Neuronal stem cell (in vitro differentiated cells): ENCODE results near the gene ARL5B.

Experiments used
- DNase-seq: peaks from one replicate; pipeline ENCODE4 v3.0.0-alpha.2; 2013; ENCODE audit warnings: low spot score
- H2AFZ ChIP-seq: one replicate; pipeline ENCODE4 v1.6.1; 2013; ENCODE audit warnings: mild to moderate bottlenecking, low read length, inconsistent platforms
- H2AK5ac ChIP-seq: 2 replicates; pipeline ENCODE4 v1.6.1; 2013; ENCODE audit warnings: low read depth, mild to moderate bottlenecking, inconsistent platforms, low read length, moderate library complexity, mixed read lengths
- H2BK120ac ChIP-seq: 2 replicates; pipeline ENCODE4 v1.6.1; 2013; ENCODE audit warnings: low read depth, mild to moderate bottlenecking, inconsistent platforms, low read length, moderate library complexity, mixed read lengths
- H2BK12ac ChIP-seq: one replicate; pipeline ENCODE4 v1.6.1; 2013; ENCODE audit warnings: low read length, inconsistent platforms
- H2BK15ac ChIP-seq: 2 replicates; pipeline ENCODE4 v1.6.1; 2013; ENCODE audit warnings: mild to moderate bottlenecking, low read length, inconsistent platforms, mixed read lengths
- H2BK5ac ChIP-seq: one replicate; pipeline ENCODE4 v1.6.1; 2013; ENCODE audit warnings: inconsistent platforms, mild to moderate bottlenecking, low read length, moderate library complexity
- H3K14ac ChIP-seq: one replicate; pipeline ENCODE4 v1.6.1; 2013; ENCODE audit warnings: low read length, inconsistent platforms
- H3K18ac ChIP-seq: 2 replicates; pipeline ENCODE4 v1.6.1; 2013; ENCODE audit warnings: low read length, inconsistent platforms
- H3K23ac ChIP-seq: 2 replicates; pipeline ENCODE4 v1.6.1; 2013; ENCODE audit warnings: low read depth, mild to moderate bottlenecking, mixed read lengths, low read length, inconsistent platforms; ENCODE audit not compliant: poor library complexity
- H3K27ac ChIP-seq: replicated peaks from 3 replicates; pipeline ENCODE4 v1.5.1; 2013; ENCODE audit warnings: low read length, inconsistent platforms
- H3K27me3 ChIP-seq, 3 experiments: 2 replicates each; pipeline ENCODE4 v1.6.1; 2013; ENCODE audit warnings: low read length in 3 of 3, mild to moderate bottlenecking in 2 of 3, inconsistent platforms in 1 of 3, low read depth in 1 of 3, mixed read lengths in 1 of 3, moderate library complexity in 1 of 3; ENCODE audit not compliant: control insufficient read depth in 3 of 3, insufficient read depth in 3 of 3
- H3K36me3 ChIP-seq, 2 donors: replicated peaks in 1 of 2; 2 replicates each; pipeline ENCODE4 v1.6.1; 2013; ENCODE audit warnings: low read length in 2 of 2; ENCODE audit not compliant: control insufficient read depth in 2 of 2, insufficient read depth in 2 of 2
- H3K4ac ChIP-seq: 2 replicates; pipeline ENCODE4 v1.6.1; 2013; ENCODE audit warnings: inconsistent platforms, mild to moderate bottlenecking, low read length, moderate library complexity
- H3K4me1 ChIP-seq, 2 donors: 1 replicate in 1 of 2; 2 replicates in 1 of 2; pipeline ENCODE4 v1.6.1; 2013; ENCODE audit warnings: low read length in 2 of 2, low read depth in 1 of 2; ENCODE audit not compliant: control insufficient read depth in 2 of 2, insufficient read depth in 1 of 2
- H3K4me2 ChIP-seq: one replicate; pipeline ENCODE4 v1.6.1; 2013; ENCODE audit warnings: mild to moderate bottlenecking, low read length, inconsistent platforms; ENCODE audit not compliant: insufficient read depth, poor library complexity, severe bottlenecking
- H3K4me3 ChIP-seq, 2 donors: 2 replicates each; pipeline ENCODE4 v1.5.1; 2013; ENCODE audit warnings: low read length in 2 of 2, mild to moderate bottlenecking in 2 of 2, inconsistent platforms in 1 of 2, moderate library complexity in 1 of 2
- H3K79me1 ChIP-seq: one replicate; pipeline ENCODE4 v1.6.1; 2013; ENCODE audit warnings: low read depth, mild to moderate bottlenecking, inconsistent platforms, low read length, moderate library complexity
- H3K9ac ChIP-seq: one replicate; pipeline ENCODE4 v1.6.1; 2013; ENCODE audit warnings: mild to moderate bottlenecking, low read depth, low read length, inconsistent platforms; ENCODE audit not compliant: poor library complexity
- H3K9me3 ChIP-seq, 2 donors: replicated peaks in 1 of 2; 2 replicates each; pipeline versions ENCODE3 to v1.6.1; 2013; ENCODE audit warnings: low read length in 2 of 2, mild to moderate bottlenecking in 2 of 2, inconsistent platforms in 1 of 2, low read depth in 1 of 2, mixed read lengths in 1 of 2, moderate library complexity in 1 of 2; ENCODE audit not compliant: control insufficient read depth in 2 of 2, insufficient read depth in 1 of 2
- H4K8ac ChIP-seq: one replicate; pipeline ENCODE4 v1.6.1; 2013; ENCODE audit warnings: low read depth, mild to moderate bottlenecking, inconsistent platforms, low read length, moderate library complexity
- H4K91ac ChIP-seq: one replicate; pipeline ENCODE4 v1.6.1; 2013; ENCODE audit warnings: low read length, low read depth, mild to moderate bottlenecking, inconsistent platforms; ENCODE audit not compliant: poor library complexity
- WGBS, 2 donors: extraction: QIAGEN DNeasy Blood & Tissue Kit; methylation state at CpG; one replicate each; pipeline ENCODE4 v1.1.7; 2013; ENCODE audit warnings: missing lambda C conversion rate in 2 of 2, mixed read lengths in 1 of 2; ENCODE audit not compliant: insufficient read length in 2 of 2, insufficient replicate concordance in 1 of 2; ENCODE audit errors: extremely low coverage in 2 of 2; 5-methylcytosine and 5-hydroxymethylcytosine counted together

The ARL5B gene

DNA sequence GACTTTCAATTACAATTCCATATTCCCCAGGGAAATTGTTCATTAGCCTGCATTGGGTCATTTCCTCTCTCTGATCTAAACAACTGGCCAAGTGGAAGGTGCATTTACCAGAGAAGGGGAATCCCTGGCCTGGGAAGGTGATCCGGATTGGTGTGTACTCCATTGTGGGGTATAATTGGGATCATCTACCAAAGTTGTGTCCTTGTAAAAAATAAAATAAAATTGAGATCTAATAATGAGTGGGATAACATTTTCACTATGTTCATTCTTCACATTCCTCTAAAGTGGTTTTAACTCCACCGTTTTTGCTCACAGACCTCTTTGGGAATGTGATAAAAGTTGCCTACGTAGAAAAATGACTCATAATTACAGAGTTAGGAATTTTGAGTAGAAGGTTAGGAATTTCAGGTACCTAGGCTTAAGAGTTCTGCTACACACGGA is 22.8 kb downstream of the ARL5B start:
- H3K14ac ChIP-seq, result no peak overlapping the region
- no peak overlapping the region for H4K91ac ChIP-seq
- H2BK5ac ChIP-seq, result no peak overlapping the region
- WGBS, 2 donors, result no CpG with 5 or more reads among the region's 4 CpGs
- no peaks in the 10 kb centered on the region for H3K4me1 ChIP-seq
- no peak overlapping the region for H4K8ac ChIP-seq
- H3K27ac ChIP-seq, result no peak overlapping the region
- no peak for DNase-seq
- no peak overlapping the region for H2AK5ac ChIP-seq
- H3K4me2 ChIP-seq, result no peak overlapping the region
- no peaks in the 10 kb centered on the region for H3K79me1 ChIP-seq
- H2AFZ ChIP-seq, result no peak overlapping the region
- H2BK15ac ChIP-seq, result no peak overlapping the region
- H3K36me3 ChIP-seq, result peaks cover 0 to 54% of the 10 kb centered on the region in 2 donors
- no peak overlapping the region for H2BK120ac ChIP-seq
- no peak overlapping the region for H3K18ac ChIP-seq
- no peaks in the 10 kb centered on the region for H3K9me3 ChIP-seq
- H3K27me3 ChIP-seq, result no peaks in the 10 kb centered on the region
- H3K9ac ChIP-seq, result no peak overlapping the region
- no peak overlapping the region for H3K23ac ChIP-seq
- no peak overlapping the region for H3K4me3 ChIP-seq
- H2BK12ac ChIP-seq, result no peak overlapping the region
- no peak overlapping the region for H3K4ac ChIP-seq

DNA sequence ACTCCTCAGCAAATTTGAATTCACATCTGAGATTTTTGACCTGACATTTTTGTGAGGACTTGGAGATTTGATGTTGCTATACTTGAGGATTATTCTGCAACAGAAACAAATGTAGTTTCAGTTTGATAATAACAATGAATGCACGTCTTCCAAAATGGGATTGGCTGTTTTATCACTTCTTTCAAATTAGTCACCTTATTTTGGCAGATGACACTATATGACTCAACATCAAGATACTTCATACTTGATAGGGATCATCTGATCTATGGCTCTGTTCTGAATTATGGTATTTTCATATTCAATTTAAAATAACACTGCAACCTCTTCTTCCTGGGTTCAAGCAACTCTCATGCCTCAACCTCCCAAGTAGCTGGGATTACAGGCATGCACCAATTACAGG is 24.2 kb downstream of the ARL5B start:
- no CpG with 5 or more reads among the region's 1 CpG for WGBS, 2 donors
- DNase-seq, result no peak

DNA sequence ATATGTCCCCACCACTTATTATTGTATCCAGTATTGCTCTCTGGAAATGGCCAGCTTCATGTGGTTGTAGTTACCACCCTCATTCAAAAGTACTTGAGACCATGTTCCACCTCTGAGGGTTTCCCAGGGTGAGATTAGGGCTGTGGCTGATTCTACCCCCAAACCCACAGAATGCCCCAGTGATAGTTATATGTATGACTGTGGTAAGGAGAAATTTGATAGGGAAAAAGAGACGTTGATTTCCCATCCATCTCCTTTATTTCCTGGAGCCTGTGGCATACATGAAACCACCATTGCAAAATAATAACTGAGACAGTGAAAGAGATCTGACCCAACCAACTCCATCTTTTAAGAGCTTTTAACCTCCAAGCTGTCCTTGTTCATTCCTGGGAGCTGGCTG is 25.2 kb downstream of the ARL5B start:
- H4K8ac ChIP-seq, result no peak overlapping the region
- no peaks in the 10 kb centered on the region for H3K9me3 ChIP-seq
- no peak overlapping the region for H2BK120ac ChIP-seq
- no peak overlapping the region for H2AK5ac ChIP-seq
- H3K27me3 ChIP-seq, result no peaks in the 10 kb centered on the region
- no peak overlapping the region for H3K9ac ChIP-seq
- H2BK12ac ChIP-seq, result no peak overlapping the region
- no peak overlapping the region for H3K14ac ChIP-seq
- no peak overlapping the region for H3K23ac ChIP-seq
- no peak overlapping the region for H2AFZ ChIP-seq
- no peak for DNase-seq
- H3K4me2 ChIP-seq, result no peak overlapping the region
- H4K91ac ChIP-seq, result no peak overlapping the region
- WGBS, 2 donors, result no CpG with 5 or more reads among the region's 1 CpG
- no peak overlapping the region for H3K27ac ChIP-seq
- no peaks in the 10 kb centered on the region for H3K4me1 ChIP-seq
- no peak overlapping the region for H2BK15ac ChIP-seq
- no peak overlapping the region for H3K4me3 ChIP-seq
- no peak overlapping the region for H2BK5ac ChIP-seq
- no peak overlapping the region for H3K18ac ChIP-seq
- no peak overlapping the region for H3K4ac ChIP-seq
- H3K79me1 ChIP-seq, result no peaks in the 10 kb centered on the region
- H3K36me3 ChIP-seq, result peaks cover 0 to 30% of the 10 kb centered on the region in 2 donors

More for the DNA sequence above, 24.2 kb downstream of the ARL5B start:
- Histone ChIP-seq H3K14ac (no peak overlapping the region), H3K4me1 (no peaks in the 10 kb centered on the region), H3K9ac (no peak overlapping the region), H2AK5ac (no peak overlapping the region), H2BK12ac (no peak overlapping the region), H4K8ac (no peak overlapping the region), H3K4me2 (no peak overlapping the region), H3K36me3 (peaks cover 0 to 40% of the 10 kb centered on the region in 2 donors), H3K4ac (no peak overlapping the region), H2BK120ac (no peak overlapping the region), H2BK15ac (no peak overlapping the region), H3K4me3 (no peak overlapping the region), H3K27me3 (no peaks in the 10 kb centered on the region), H3K9me3 (no peaks in the 10 kb centered on the region), H2BK5ac (no peak overlapping the region), H3K23ac (no peak overlapping the region), H3K79me1 (no peaks in the 10 kb centered on the region), H4K91ac (no peak overlapping the region), H3K18ac (no peak overlapping the region), H2AFZ (no peak overlapping the region), H3K27ac (no peak overlapping the region)

DNA sequence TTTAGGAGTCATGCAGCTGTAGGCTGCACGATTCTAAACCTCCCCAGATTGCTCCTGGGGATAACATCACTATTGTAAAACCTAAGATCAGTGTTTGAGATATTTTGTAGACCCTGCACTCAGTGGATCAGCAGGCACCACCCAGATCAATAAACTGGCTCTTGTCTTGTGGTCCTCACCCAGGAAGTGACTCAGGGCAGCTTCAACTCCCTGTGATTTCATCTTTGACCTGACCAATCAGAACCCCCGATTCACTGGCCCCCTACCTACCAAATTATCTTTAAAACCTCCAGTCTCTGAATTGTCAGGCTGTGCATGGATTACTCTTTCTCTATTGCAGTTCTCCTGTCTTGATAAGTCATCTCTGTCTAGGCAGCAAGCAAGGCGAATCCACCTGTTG is 25.7 kb downstream of the ARL5B start:
- whole genome bisulfite sequencing, 2 donors, result no CpG with 5 or more reads among the region's 3 CpGs

More for the DNA sequence above, 25.7 kb downstream of the ARL5B start:
- Histone ChIP-seq H3K4ac (no peak overlapping the region), H3K14ac (no peak overlapping the region), H2BK120ac (no peak overlapping the region), H2BK12ac (no peak overlapping the region), H3K9ac (no peak overlapping the region), H3K4me1 (no peaks in the 10 kb centered on the region), H3K27ac (no peak overlapping the region), H2AK5ac (no peak overlapping the region), H3K36me3 (peaks cover 0 to 30% of the 10 kb centered on the region in 2 donors), H3K4me3 (no peak overlapping the region), H4K8ac (no peak overlapping the region), H3K4me2 (no peak overlapping the region), H3K27me3 (no peaks in the 10 kb centered on the region), H2AFZ (no peak overlapping the region), H3K23ac (no peak overlapping the region), H2BK15ac (no peak overlapping the region), H4K91ac (no peak overlapping the region), H3K79me1 (no peaks in the 10 kb centered on the region), H3K18ac (no peak overlapping the region), H2BK5ac (no peak overlapping the region), H3K9me3 (no peaks in the 10 kb centered on the region)
- DNase-seq, result no peak
